Measurements from ENCODE around the gene MIPOL1.
"Not testable (repeated sequence)": the region's sequence is repeated elsewhere in the genome, so short reads cannot be mapped to it uniquely, and the experiment has no call there.

The MIPOL1 gene

GRCh38 chr14:37234222-37234621 lies 36.5 kb downstream of the MIPOL1 start:
- DNase-seq (ENCODE audit: low read depth in 2 of 2) = no peak

GRCh38 chr14:37236044-37236443 lies 38.3 kb downstream of the MIPOL1 start:
- DNase-seq (ENCODE audit: low read depth in 2 of 2) = not testable (repeated sequence)

DNA sequence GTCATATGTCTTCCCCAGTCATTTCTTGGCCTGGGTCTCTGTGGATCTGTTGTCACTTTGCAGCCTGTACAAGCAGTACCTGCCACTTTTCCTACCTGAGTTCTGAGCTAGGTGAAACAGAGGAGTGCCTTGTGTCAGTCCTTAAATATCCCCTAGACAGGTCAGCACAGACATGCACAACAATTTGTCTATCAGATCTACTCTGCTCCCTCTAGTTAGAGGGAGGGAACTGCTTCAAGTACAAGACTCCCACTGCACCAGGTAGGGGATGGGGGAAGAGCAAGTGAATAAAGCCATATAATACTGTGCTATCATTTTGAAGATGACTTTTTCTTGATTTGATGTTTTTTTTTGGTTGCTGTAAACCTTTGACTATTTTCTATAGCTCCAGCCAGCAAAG lies 39.4 kb downstream of the MIPOL1 start:
- no peak for DNase-seq (ENCODE audit: low read depth in 2 of 2)

GRCh38 chr14:37237735-37238200 lies 40.0 kb downstream of the MIPOL1 start:
- no peak for DNase-seq (ENCODE audit: low read depth in 2 of 2)

DNA sequence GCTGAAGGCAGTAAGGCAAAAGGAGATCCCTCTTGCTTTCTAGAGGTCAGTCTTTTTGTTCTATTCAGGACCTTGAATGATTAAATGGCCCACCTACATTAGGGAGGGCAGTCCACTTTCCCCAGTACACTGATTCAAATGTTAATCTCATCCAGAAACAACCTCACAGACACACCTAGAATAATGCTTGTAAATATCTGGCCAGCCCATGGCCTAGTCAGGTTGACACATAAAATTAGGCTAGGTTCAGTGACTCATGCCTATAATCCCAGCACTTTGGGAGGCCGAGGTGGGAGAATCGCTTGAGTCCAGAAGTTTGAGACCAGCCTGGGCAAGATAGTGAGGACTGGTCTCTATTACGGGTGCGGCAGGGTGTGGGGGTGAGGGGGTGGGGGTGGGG lies 43.5 kb downstream of the MIPOL1 start:
- DNase-seq (ENCODE audit: low read depth in 2 of 2) = no peak

DNA sequence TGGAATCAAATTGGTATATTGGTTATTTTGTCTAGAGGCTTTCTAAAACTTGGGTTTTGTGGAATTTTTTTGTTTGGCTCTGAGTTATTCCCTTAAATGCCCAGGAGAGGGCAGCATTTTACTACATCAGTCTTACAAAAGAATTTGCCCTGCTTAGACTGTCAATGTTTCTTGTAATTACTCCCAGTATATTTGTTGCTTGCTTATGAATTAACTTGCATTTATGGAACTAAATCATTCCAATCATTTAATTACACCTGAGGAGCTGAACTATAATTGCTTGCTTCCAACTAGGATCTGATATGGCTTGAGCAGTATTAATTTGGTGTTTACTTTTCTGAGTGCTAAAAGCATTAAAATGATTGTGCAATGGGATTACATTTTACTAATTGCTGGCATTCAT lies 48.7 kb downstream of the MIPOL1 start:
- DNase-seq (ENCODE audit: low read depth in 2 of 2) = no peak

- no peak for DNase-seq (ENCODE audit: low read depth in 2 of 2)
Observed at GRCh38 chr14:37247791-37248461, 50.2 kb downstream of the MIPOL1 start.

DNA sequence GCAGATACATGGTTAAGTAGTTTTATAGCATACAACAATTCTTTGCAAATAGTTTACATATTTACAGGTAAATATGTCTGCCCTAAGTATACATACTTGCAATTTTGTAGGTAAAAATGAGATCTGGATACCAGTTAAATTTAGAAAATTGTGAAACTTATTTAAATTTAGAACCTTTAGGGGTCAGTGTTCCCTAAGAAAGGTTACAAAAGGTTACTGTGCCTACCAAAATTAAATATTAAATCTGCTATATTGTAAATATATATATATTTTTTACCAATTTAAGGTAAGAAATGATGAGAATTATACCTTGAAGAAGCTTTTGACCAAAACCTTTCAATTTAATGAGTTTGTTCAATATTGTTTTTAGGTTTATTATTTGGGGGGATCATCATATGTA lies 54.0 kb downstream of the MIPOL1 start:
- no peak for DNase-seq (ENCODE audit: low read depth in 2 of 2)

DNA sequence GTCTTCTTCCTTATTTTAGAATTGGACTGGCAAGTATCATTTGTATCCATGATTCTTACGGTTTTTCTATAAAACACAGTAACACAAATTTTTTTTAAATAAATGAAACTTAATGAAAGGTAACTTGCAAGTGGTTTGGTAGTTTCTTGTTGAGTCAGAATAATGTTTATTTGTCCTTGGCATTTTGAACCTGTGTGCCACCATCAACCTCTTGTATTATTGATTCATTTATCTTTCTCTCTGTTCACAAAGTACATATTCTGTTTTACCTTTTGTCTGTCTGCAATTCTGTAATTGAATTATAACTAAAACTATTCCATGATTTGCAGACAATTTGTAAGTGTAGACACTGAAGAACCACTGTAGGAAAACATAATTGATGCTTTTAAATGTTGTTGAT lies 54.7 kb downstream of the MIPOL1 start:
- DNase-seq (ENCODE audit: low read depth in 2 of 2) = no peak

GRCh38 chr14:37253905-37254304 lies 56.2 kb downstream of the MIPOL1 start:
- no peak for DNase-seq (ENCODE audit: low read depth in 2 of 2)

GRCh38 chr14:37254411-37254947 lies 56.7 kb downstream of the MIPOL1 start:
- no peak for DNase-seq (ENCODE audit: low read depth in 2 of 2)

GRCh38 chr14:37257501-37258070 lies 59.8 kb downstream of the MIPOL1 start:
- DNase-seq (ENCODE audit: low read depth in 2 of 2) = no peak

DNA sequence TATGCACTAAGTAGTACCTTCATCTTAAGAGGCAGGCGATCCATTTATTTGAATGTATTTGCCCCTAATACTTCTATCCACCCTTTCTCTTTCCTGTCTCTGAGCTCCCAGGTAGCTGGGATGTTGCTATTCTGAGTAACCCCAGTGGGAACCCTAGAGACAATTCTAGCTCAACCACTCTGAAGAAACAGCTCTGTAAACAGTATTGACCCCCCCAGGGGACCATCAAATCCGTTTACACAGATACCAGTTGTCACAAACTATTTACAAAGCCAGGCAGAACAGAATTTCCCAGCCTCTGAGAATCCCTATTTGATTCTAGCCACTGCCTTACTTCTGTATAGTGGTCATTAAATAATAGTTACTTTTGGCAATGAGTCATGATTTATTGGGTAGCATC lies 64.9 kb downstream of the MIPOL1 start:
- DNase-seq (ENCODE audit: low read depth in 2 of 2) = no peak

- DNase-seq (ENCODE audit: low read depth in 2 of 2) = no peak
Observed at GRCh38 chr14:37263656-37264236, 66.0 kb downstream of the MIPOL1 start.

DNA sequence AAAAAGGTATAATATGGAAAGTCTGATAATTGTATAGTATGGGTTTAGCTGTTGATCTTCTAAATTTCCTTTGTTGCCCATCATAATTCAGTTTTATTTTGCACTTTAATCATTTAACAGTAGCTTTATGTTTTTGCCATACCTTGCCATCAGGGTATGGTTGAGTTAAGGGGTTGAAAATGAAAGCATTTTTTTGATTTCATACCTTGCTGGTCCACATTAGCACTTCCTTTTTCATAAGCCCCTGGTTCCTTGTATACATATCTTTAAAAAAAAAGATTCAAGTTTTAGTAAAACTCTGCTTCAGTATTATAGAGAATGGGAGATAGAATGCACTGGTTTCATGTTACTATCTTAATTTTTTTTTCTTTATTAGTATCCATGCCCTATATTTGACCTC lies 71.1 kb downstream of the MIPOL1 start:
- no peak for DNase-seq (ENCODE audit: low read depth in 2 of 2)

- DNase-seq (ENCODE audit: low read depth in 2 of 2) = no peak
Observed at GRCh38 chr14:37270629-37271028, 72.9 kb downstream of the MIPOL1 start.

- DNase-seq (ENCODE audit: low read depth in 2 of 2) = no peak
Observed at GRCh38 chr14:37272569-37272968, 74.8 kb downstream of the MIPOL1 start.

DNA sequence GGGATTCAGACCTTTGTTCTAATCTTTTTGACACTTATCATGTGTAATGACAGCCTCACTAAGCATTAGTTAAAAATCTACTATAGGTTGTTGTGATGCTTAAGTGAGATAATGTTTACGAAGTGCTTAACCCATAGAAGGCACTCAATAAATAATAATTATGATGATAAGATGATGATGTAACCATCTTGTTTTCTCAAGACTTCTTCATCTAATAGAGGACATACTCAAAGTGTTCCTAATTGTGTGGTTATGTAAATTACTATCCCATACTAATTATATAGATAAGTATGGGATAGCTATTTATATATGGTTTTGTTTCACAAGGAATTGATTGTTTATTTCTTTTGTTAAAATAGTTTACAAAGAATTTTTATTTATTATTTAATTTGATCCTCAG lies 76.9 kb downstream of the MIPOL1 start:
- no peak for DNase-seq (ENCODE audit: low read depth in 2 of 2)

DNA sequence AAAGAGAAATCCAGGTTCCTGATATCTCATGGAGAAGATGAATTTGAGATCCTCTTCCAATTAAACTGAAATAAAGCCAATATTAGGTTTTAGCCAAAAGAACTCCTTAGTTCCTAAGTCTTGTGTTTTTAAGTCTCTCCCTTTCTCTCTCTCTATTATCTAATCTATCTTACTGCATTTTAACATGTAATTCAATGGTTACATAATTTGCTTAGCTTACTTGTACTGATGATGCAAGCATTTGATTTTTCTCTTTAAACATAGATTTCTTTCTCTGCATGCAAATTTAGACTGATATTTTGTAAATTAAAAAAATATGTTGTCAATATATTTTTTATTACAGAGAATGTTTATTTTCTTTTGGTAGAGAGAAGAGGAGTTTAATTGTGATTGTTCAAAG lies 78.2 kb downstream of the MIPOL1 start:
- DNase-seq (ENCODE audit: low read depth in 2 of 2) = no peak

- no peak for DNase-seq (ENCODE audit: low read depth in 2 of 2)
Observed at GRCh38 chr14:37278636-37279538, 81.2 kb downstream of the MIPOL1 start.

- no peak for DNase-seq (ENCODE audit: low read depth in 2 of 2)
Observed at GRCh38 chr14:37279818-37280217, 82.1 kb downstream of the MIPOL1 start.

DNA sequence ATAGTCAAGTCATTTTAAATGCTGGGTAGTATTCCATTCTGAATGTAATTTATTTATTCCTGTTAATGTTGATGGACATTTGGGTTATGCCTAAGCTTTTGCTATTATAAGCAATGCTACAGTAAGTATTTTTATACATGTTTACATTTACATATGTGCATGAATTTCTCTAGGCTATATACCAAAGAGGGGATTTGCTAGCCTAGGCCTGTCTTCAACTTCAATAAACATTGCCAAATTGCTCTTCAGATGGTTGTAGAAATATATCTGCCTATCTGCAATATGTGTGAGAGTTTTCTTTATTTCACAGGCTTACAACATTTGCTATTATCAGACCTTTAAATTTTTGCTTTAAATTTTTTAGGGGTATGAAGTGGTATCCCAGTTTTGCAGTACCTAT lies 87.0 kb downstream of the MIPOL1 start:
- DNase-seq (ENCODE audit: low read depth in 2 of 2) = no peak

Data from stimulated activated CD8-positive, alpha-beta memory T cell treated with anti-CD3 and anti-CD28 coated beads, Interleukin-7, amount 100 ng/mL, for 1 hour (primary cell).